ENCODE data around the gene BRSK2.

BRSK2 gene

GRCh38 chr11:1470681-1471611 lies 81.2 kb downstream of the BRSK2 start:
- DNase-seq = no peak

GRCh38 chr11:1471736-1472135 lies 82.0 kb downstream of the BRSK2 start:
- DNase-seq = no peak

DNA sequence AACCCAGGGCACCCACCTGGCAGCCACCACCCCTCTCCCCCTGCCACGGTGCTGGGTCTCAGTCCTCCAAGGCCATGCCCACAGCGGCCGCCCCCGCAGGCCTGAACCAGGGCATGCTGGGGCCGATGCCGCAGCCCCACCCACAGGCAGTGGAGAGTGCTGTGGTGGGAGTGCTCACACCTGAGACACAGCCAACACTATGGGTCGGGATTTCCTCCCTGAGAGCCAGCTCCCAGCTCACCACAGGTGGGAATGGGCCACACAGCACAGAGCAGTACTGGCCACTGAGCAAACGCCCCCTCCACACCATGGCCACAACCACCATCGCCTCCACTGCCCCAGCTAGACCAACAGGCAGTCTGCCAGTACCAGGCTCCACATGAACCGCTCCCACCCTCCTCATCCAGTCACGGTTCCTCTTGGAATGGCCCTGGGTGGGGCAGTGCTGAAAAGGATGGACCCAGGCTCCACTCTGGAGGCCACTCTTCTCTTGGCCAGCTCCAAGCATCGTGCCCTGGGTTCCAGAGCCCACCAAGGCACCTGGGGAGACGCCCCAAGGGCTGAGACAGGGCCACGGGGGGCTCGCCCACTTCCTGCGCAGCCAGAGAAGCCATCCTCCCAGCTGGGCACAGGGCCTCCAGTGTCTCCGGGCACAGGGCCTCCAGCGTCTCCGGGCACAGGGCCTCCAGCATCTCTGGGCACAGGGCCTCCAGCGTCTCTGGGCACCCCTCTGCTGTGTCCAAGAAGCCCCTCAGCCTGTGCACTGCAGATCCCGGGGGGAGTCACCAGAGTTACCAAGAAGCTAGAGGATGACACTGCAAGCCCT lies 82.7 kb downstream of the BRSK2 start:
- DNase-seq = no peak

- no peak for DNase-seq
Measured at GRCh38 chr11:1473011-1473628, 83.4 kb downstream of the BRSK2 start.

DNA sequence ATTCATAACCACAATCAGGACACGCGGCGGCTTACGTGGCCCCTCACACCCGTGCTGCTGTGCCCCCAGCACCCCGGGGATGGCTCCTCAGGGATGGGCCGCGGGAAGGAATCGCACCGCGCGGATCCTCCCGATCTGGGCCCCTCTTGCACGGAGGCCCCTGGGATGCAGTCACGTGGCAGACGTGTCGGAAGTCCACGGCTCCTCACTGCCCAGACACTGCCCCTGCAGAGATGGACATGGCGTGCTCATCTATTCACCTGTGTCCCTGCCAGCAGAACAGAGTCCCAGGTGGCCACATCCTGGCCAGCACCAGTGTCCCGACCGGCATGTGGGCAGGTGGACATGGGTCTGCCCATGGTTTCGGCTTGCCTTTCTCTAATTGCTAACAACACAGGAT lies 84.1 kb downstream of the BRSK2 start:
- DNase-seq = no peak

DNA sequence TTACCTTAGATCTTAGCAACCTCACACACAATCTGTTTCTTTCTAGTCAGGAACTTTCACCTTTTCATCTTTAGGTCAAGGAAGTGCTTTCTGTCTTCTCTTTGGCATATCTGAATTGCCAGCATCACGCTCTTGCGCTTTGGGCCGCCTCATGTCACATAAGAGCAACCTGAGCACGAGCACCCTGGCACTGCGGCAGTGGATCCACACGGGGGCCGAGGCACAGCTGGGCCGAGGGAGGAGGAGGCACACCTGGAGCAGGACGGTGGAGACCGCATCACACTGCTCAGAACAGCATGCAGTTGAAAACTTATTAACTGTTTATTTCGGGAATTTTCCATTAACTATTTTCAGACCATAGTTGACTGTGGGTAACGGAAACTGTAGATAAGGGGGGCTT lies 86.1 kb downstream of the BRSK2 start:
- no peak for DNase-seq

DNA sequence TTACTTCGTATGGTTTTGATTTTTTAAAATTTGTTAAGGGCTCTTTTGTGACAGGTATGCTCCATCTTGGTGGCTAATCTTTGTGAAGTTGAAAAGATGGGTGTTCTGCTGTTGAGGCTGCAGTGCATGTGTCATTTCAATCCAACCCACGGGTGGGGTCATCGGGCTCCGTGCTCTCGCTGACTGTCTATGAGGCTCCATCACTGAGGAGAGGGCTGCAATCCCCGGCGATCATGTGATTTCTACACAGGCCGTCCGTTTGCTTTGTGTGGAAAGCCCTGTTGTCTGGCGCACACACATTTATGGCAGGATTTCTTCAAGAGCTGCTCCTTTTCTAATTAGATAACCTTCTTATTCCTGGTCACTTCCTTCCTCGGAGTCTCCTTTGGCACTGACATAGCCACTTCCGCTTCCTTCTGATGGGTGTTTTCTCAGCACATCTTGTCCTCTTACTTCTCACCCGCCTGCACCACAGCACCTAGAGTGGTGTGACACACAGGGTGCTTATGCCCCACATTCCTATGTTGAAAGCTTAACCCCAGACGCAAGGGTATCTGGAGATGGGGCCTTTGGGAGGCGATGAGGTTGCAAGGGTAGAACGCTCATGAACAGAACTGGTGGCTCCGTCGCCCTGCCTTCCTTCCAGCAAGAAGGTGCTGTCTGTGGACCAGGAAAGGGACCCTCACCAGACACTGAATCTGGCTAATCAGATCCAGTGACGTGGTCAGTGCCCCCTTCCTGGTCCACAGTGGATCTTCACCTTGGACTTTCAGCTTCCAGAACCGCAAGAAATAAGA lies 87.4 kb downstream of the BRSK2 start:
- no peak for DNase-seq

DNA sequence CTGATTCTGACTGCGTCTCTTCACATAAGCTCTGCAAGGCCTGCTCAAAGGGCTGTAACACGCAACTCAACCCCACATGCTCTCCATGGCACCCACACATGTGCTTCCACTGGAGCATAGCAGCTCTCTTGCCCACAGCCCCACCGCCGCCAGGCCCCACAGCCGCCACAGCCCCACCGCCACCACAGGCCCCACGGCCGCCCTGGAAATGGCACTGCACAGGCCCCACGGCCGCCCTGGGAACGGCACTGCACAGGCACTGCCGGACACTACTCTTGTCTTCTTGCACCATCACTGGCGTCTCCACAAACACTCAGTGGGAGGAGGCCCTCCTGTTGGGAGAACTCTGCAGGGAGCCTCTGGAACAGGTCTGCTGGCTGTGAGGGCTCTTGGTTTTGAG lies 88.3 kb downstream of the BRSK2 start:
- no peak for DNase-seq

- no peak for DNase-seq
Measured at GRCh38 chr11:1478544-1478943, 88.8 kb downstream of the BRSK2 start.

DNA sequence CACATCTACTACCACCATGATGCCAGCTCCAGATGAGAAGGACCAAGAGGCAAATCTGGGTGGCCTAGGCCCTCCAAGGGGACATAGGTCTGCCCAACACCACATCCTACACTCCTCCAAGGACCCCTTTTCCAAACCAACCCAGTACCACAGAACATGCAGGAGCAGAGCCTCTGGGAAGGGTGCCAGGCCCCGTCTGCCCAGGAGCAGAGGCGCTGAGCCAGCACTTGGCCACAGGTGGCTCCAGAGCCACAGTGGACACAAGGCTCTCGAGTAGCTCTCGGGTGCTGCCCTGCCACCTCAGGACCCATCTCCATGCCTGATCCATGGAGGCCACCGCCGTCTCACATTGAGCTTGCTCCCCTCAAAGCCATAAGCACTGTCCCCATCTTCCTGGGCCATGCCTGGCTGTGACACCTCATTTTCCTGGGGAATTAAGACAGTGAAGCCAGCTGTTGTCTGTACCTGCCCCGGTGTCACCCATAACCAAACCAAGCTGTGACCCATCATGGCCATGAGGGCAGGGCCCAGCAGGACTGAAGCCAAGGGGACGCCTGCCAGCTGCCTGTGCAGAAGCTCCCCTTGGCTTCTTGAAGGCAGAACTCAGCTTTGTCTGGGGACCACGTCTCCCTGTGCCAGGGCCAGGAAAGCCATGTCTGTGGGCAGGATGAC lies 89.4 kb downstream of the BRSK2 start:
- no peak for DNase-seq

- DNase-seq = no peak
Measured at GRCh38 chr11:1479678-1480118, 90.0 kb downstream of the BRSK2 start.

- no peak for DNase-seq
Measured at GRCh38 chr11:1480191-1480554, 90.4 kb downstream of the BRSK2 start.

- DNase-seq = no peak
Measured at GRCh38 chr11:1480555-1481482, 91.1 kb downstream of the BRSK2 start.

DNA sequence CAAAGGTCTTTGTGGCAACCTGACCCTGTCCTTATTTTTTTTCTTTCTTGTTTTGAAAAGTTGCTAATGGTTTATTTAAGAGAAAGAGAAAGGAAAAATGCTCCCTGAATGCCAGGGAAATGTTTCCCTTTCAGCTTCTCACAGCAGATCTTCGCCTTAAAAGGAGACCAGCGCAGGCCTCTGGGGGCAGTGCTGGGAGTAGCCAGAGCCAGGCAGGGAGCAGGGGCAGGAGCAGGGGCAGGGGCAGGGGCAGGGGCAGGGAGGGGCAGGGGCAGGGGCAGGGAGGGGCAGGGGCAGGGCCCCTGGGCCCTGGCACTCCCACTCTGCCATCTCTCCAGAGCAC lies 91.7 kb downstream of the BRSK2 start:
- no peak for DNase-seq

DNA sequence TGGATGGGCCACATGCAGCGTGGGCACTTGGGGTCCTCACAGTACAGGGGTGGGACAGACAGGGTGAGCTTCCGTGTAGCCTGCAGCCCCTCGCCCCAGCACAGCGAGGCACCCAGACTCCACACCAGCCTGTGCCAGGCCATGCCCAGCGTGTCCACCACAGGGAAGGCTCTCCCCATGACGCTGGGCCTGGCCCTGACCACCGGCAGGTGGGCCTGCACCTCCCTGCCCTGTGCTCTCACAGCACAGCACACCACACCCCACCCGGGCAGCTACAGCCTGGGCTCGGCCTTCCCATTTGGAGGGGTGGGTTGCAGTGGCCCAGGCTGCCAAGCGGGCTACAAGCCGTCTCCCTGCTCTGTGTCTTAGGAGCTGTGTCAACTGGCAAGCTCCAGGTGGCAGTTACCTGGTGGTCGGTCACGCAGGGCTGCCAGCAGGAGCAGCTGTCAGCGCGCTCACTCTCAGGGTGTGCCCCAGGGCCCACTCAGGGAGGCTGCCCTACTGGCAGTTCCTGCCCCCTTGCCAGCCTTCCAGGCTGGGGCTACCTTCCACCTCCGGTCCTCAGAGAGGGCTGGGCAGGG lies 92.2 kb downstream of the BRSK2 start:
- no peak for DNase-seq

DNA sequence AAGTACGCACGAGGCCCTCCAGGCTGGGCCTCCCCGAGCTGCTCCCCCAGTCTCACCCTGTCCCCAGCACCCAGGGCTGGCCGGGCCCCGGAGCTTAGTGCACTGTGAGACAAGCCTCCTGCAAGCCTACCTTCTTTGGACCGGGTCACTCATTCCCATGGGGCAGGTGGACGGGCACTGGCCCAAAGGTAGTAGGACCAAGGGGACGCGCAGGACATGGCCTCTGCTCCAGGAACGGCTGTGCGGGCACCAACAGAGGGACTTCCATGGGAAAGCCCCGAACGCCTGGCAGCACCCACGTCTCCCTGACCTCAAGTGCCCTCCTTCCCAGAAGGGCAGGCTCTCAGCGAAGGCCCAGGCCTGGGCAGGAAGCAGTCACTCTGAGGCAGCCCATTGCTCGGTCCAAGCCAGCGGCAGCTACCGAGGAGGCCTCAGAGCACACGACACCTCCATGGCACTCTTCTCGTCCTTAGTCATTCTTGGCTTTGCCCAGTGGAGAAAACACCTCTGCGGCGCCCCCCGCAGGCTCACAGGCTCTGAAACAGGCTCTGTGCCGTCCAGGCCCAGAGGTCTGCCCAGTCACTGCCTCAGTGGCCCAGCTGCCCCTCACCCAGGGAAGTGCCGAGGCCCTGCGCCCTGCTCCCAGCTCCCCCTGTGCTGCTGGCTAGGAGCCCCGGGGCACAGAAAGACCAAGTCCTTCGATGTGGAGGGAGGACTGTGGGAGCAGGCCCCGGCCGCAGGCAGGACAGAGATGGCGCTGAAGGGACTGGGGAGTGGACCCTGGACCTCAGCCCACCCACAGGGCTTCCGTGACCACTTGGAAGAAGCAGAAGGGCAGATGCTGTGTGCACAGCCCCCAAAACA lies 93.1 kb downstream of the BRSK2 start:
- DNase-seq = no peak

GRCh38 chr11:1483445-1483961 lies 93.8 kb downstream of the BRSK2 start:
- DNase-seq = no peak

- no peak for DNase-seq
Measured at GRCh38 chr11:1484061-1484671, 94.4 kb downstream of the BRSK2 start.
